Fibroblast of skin of right quadriceps (primary cell): ENCODE measurements around the gene ZNF322.

ENCODE experiments used
- DNase-seq: peaks from one replicate; pipeline ENCODE4 v3.0.0-alpha.2; 2013

ZNF322 gene

DNA sequence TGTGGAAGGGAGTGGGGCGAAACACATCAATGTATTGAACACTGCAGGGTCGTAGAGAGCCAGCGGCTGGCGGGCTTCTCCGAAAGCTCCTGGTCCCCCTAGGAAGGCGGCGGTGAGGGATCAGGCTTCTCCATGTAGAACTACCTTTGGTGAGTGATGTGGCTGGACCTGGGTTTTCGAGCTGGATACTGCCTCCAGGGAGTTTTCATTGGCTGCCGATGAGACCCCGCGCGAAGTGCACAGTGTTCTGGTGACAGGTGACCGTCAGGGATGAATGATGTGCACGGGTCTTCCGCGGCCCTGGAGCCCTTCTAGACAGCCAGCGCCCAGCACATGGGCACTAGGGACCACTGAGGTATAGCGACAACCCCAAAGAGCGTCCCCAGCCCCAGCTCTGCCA is 46.3 kb downstream of the ZNF322 start:
- no peak for DNase-seq

- DNase-seq: no peak
Measured at GRCh38 chr6:26611599-26611998, 47.9 kb downstream of the ZNF322 start.

- no peak for DNase-seq
Measured at GRCh38 chr6:26609463-26609862, 50.1 kb downstream of the ZNF322 start.

GRCh38 chr6:26607434-26608230 is 51.9 kb downstream of the ZNF322 start:
- peak; percentile 54 for DNase-seq

DNA sequence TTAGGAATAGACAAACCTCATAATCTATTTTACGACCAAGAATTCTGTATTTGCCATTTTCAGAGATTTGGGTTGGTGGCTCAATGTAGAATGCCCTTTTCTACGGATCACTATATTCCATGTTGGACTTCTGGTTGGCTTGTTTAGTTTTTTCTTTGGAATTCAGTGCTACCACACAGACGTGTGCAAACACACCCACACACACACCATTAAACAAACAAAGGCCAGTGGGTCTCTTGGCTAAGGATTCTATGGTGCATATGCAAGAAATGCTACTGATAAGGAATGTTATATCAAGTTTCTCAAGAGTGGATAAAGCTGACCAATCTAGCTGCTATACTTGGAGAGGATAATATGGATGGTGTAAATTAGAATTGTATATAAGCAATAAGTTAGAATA is 54.7 kb downstream of the ZNF322 start:
- DNase-seq: no peak

GRCh38 chr6:26604026-26604425 is 55.5 kb downstream of the ZNF322 start:
- no peak for DNase-seq

GRCh38 chr6:26602262-26602661 is 57.3 kb downstream of the ZNF322 start:
- no peak for DNase-seq

GRCh38 chr6:26600759-26601158 is 58.8 kb downstream of the ZNF322 start:
- no peak for DNase-seq

DNA sequence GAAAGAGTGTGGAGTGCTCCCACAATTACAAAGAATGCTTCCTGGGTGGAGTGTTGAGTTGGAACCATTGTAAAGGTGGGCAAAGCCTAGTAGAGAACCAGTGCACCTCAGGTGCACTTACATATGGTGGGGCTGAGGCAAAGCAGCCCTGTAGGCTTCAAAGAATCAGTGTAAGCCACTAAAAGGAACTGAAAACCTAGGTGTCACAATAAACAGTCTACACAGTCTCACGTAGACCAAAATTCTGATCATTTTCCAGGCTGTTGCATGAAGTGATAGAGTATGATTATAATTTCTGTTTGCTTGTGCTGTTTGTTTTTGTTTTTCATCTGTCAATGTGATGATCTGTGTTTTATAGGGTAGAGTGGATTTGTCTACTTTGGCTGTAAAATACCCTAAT is 60.0 kb downstream of the ZNF322 start:
- no peak for DNase-seq

DNA sequence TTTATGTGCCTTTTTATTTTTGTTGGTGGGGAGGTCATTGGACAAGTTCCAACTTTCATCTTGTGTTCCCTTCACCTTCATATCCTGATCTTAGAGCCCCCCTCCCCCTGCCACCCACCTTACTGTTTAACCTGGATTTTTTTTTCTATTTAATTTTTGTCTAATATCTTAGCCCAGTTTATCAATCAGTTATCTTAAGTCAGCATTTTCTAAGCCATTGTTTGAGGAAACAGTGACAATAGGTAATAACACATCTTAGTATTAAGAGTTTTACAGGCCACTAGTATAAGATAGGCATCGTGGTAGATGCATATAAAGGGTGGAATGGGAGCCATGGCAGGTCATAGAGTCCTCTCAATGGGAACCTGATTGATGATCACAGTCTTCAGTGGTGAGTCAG is 60.4 kb downstream of the ZNF322 start:
- DNase-seq: no peak

GRCh38 chr6:26598267-26598666 is 61.3 kb downstream of the ZNF322 start:
- DNase-seq: no peak

DNA sequence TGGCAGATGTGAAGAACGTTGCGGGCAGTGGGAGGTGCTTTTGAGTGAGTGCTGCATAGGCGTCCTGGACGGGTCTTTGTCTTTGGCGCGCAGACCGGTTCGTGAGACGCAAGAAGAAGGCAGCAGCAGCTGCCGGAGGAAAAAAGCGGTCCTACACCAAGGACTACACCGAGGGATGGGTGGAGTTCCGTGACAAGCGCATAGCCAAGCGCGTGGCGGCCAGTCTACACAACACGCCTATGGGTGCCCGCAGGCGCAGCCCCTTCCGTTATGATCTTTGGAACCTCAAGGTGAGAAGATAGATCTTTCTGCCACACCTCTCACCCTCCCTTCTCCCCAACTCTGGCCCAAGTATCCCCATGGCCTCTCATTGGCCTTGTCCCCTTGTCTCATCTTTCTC is 61.7 kb downstream of the ZNF322 start:
- DNase-seq: no peak

DNA sequence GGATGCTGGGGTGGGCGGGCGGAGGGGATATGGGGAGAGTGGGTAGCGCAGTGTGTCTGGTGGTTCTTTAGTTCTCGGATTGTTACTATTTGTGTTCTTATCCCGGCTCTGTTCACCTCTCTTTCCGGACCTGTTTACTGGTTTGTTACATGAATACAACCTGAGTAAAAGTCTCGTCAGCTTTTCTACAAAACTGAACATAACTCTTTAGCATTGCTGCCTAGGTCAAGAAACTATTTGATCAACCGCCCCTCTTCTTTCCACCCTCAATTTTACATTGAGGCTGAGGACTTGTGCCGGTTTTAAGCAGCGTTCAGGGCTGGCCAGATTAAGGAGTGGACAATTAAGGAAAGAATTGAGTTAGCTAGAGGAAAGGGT is 62.2 kb downstream of the ZNF322 start:
- no peak for DNase-seq

DNA sequence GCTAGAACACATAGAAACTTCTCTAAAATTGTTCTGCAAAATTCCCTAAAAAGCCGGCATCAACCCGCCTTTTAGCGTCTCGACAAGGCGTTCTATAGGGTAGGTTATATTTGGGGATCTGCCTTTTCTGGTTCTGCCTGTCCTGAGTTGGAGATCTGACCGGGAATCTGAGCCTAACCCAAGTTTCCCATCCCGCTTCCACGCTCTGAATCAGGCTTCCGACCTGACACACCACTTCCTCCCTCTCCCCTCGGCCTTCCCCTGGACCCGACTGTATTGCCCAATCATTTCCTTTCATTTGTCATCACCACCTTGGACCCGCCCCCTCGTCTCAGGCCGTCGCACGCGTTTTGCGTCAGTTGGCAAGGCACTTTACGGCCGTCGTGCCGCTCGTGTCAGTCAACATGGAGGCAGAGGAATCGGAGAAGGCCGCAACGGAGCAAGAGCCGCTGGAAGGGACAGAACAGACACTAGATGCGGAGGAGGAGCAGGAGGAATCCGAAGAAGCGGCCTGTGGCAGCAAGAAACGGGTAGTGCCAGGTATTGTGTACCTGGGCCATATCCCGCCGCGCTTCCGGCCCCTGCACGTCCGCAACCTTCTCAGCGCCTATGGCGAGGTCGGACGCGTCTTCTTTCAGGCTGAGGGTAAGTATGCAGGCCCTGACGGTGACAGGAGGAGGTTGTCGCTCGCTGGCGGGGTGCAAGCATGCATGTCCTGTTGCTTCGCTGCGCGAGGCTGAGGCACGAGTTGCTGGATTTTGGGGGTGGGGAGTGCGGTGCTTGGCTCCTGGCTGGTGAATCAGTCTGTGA is 62.8 kb downstream of the ZNF322 start, which contains the start of gene ABT1:
ABT1 (plus strand) TSS at position 375 of the 810 bp plus-strand sequence; CDS start at position 405, 30 bp downstream.
- peak; percentile 99 for DNase-seq

DNA sequence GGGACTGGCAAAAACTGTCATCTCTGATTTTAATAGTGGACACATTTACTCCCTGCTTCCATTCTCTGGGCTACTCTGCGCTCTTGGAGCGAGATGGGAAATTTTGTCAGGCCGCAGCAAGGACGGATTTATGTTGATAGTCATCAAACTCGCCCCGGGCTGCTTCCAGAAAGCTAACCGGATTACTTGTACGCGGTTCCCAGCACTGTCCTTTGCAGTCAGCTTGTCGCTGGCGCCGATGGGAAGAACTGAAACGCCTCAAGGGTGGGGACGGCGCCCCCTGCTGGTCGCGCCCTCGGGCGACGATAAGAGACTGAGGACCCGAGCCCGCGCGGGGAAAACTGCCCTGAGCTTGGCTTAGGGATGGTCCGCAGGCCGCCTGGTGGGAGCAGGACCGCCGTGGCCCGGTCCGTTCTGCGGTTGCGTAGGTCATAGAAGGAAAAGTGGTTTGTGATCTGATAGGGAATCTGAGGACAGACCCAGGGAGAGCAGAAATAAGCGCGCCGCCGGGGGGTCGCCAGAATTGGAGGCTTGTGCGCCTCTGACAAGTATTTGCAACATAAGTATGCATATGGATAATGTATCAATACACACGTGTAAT is 63.8 kb downstream of the ZNF322 start:
- peak; percentile 85 for DNase-seq

DNA sequence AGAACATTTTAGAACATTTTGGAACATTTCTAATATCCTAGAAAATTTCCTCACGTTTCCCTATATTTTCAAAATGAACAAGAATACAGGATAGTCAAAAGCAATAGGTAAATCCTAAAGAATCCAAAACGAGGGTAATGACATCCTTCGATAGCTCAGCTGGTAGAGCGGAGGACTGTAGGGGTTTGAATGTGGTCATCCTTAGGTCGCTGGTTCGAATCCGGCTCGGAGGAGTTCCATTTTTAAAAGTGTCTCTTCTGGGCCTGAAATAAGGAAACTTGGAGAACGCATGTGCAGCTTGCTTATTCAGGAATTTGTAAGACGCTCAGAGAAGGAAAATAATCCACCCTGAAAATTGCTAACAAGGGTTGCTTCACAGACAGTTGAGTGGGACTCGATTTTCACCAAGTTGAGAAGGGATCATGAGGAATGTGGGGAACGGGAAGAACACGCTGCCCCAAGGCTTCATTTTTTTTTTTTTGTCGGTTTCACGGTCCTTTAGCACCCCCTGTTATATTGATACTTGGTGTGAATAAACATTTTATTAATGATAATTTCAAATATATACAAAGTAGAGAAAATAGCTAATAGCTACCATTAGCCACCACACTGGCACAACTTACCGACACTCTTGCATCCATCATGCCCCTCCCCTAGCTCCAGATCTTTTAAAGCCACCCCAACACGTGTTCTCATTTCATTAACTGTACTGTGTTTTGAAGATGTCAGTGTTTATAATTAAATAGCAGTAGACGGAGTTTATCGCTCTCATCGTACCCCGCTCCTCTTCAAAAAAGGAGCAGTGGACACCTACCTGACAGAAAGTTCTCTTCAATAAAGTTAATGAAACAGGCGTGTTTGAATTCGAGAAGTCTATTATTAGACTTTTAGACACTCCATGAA is 64.6 kb downstream of the ZNF322 start:
- peak; percentile 76 for DNase-seq

DNA sequence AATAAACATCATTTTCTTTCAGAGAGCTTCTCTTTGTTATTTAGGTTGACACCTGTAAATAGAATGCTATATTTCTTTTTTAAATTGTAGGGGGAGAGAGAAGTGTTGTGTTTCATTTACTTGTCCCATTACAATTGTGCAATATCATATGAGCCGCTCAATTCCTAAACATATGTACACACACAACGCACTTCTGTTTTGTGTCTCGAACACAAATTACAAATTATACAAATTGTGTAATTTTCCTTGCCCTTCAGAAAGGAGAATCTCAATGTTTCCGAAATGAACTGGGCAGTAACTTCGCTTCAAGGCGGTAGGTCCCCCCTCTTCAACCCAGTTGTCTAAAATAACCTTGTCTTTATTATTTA is 65.4 kb downstream of the ZNF322 start:
- no peak for DNase-seq

GRCh38 chr6:26593278-26594130 is 66.0 kb downstream of the ZNF322 start:
- no peak for DNase-seq

DNA sequence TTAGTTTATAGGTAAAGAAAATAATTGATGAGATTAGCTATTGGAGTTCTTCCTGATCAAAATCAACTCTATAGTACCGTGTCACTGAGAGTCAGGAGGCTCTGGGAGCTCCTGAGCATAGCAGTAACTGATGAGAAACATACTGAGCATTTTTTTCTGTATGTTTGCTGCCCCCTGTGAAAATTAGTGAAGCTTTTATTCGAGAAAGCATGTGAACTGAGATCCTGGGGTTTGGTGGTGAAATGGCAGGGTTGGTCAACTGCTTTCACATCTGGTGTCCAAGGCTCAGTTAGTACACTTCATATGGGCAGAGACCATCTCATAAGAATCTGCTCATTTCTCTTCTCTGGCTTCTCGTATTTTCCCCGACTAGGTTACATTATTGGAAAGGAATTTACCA is 66.9 kb downstream of the ZNF322 start:
- no peak for DNase-seq

DNA sequence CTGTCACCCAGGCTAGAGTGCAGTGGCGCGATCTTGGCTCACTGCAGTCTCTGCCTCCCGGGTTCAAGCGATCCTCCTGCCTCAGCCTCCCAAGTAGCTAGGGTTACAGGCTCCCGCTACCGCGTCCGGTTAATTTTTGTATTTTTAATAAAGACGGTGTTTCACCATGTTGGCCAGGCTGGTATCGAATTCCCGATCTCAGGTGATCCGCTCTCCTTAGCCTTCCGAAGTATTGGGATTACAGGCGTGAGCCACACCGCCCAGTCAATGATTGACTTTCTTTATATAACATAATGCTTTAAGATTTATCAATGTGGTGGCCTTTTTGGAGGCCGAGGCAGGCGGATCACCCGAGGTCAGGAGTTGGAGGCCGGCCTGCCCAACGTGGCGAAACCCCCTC is 70.6 kb downstream of the ZNF322 start:
- no peak for DNase-seq
